ENCODE data around the gene CHRM5. TPM values are rescaled to one million over a fixed set of nuclear protein-coding genes. Genes with fewer than 3 reads are reported as not detected.
"Not testable (repeated sequence)": the region's sequence is repeated elsewhere in the genome, so short reads cannot be mapped to it uniquely, and the experiment has no call there.

The CHRM5 gene
- total RNA-seq, 4 donors from 2014 or later = not detected

- DNase-seq = no peak
- no peaks in the 10 kb centered on the region for H3K27me3 ChIP-seq
- TF ChIP-seq POLR2A (IDR thresholded peaks at IDR 0.05) = no peak
- TF ChIP-seq, protein P1, sequence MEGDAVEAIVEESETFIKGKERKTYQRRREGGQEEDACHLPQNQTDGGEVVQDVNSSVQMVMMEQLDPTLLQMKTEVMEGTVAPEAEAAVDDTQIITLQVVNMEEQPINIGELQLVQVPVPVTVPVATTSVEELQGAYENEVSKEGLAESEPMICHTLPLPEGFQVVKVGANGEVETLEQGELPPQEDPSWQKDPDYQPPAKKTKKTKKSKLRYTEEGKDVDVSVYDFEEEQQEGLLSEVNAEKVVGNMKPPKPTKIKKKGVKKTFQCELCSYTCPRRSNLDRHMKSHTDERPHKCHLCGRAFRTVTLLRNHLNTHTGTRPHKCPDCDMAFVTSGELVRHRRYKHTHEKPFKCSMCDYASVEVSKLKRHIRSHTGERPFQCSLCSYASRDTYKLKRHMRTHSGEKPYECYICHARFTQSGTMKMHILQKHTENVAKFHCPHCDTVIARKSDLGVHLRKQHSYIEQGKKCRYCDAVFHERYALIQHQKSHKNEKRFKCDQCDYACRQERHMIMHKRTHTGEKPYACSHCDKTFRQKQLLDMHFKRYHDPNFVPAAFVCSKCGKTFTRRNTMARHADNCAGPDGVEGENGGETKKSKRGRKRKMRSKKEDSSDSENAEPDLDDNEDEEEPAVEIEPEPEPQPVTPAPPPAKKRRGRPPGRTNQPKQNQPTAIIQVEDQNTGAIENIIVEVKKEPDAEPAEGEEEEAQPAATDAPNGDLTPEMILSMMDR (IDR thresholded peaks at IDR 0.05) = no peak
- no peak overlapping the region for H3K27ac ChIP-seq
- no peaks in the 10 kb centered on the region for H3K36me3 ChIP-seq
- intact Hi-C loops (cut with DNase I; ENCODE audit: low total_unique reads) = no loop called here
- H3K4me1 ChIP-seq = no peaks in the 10 kb centered on the region
- H3K4me3 ChIP-seq = no peak overlapping the region
- H3K9me3 ChIP-seq = no peaks in the 10 kb centered on the region
Observed at GRCh38 chr15:34047893-34048775, 79.8 kb downstream of the CHRM5 start.

DNA sequence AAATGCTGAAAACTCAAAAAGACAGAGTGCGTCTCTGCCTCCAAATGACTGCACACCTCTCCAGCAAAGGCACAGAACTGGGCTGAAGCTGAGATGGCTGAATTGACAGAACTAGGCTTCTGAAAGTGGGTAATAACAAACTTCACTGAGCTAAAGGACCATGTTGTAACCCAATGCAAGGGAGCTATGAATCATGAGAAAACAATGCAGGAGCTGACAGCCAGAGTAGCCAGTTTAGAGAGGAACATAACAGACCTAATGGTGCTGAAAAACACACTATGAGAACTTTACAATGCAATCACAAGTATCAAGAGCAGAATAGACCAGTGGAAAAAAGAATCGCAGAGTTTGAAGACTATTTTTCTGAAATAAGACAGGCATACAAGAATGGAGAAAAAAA is 80.8 kb downstream of the CHRM5 start:
- DNase-seq = no peak
- TF ChIP-seq, protein P1 (IDR thresholded peaks at IDR 0.05) = no peak
- no peak for TF ChIP-seq POLR2A (IDR thresholded peaks at IDR 0.05)
- H3K4me3 ChIP-seq = no peak overlapping the region
- H3K4me1 ChIP-seq = no peaks in the 10 kb centered on the region
- no peaks in the 10 kb centered on the region for H3K36me3 ChIP-seq
- no peak overlapping the region for H3K27ac ChIP-seq
- H3K9me3 ChIP-seq = no peaks in the 10 kb centered on the region
- H3K27me3 ChIP-seq = no peaks in the 10 kb centered on the region
- intact Hi-C loops (cut with DNase I; ENCODE audit: low total_unique reads) = no loop called here

- H3K9me3 ChIP-seq; DNase-seq; H3K4me1 ChIP-seq; H3K36me3 ChIP-seq; intact Hi-C loops (cut with DNase I; ENCODE audit: low total_unique reads); H3K27ac ChIP-seq; H3K4me3 ChIP-seq; H3K27me3 ChIP-seq: not testable (repeated sequence)
Observed at GRCh38 chr15:34050385-34050784, 82.1 kb downstream of the CHRM5 start.

- H3K9me3 ChIP-seq = no peaks in the 10 kb centered on the region
- no peak overlapping the region for H3K27ac ChIP-seq
- no peak overlapping the region for H3K4me3 ChIP-seq
- no peaks in the 10 kb centered on the region for H3K27me3 ChIP-seq
- TF ChIP-seq, protein P1 (IDR thresholded peaks at IDR 0.05) = no peak
- no peak for TF ChIP-seq POLR2A (IDR thresholded peaks at IDR 0.05)
- no peak for DNase-seq
- H3K4me1 ChIP-seq = no peaks in the 10 kb centered on the region
- intact Hi-C loops (cut with DNase I; ENCODE audit: low total_unique reads) = no loop called here
- H3K36me3 ChIP-seq = no peaks in the 10 kb centered on the region
Observed at GRCh38 chr15:34054081-34054707, 85.9 kb downstream of the CHRM5 start.

DNA sequence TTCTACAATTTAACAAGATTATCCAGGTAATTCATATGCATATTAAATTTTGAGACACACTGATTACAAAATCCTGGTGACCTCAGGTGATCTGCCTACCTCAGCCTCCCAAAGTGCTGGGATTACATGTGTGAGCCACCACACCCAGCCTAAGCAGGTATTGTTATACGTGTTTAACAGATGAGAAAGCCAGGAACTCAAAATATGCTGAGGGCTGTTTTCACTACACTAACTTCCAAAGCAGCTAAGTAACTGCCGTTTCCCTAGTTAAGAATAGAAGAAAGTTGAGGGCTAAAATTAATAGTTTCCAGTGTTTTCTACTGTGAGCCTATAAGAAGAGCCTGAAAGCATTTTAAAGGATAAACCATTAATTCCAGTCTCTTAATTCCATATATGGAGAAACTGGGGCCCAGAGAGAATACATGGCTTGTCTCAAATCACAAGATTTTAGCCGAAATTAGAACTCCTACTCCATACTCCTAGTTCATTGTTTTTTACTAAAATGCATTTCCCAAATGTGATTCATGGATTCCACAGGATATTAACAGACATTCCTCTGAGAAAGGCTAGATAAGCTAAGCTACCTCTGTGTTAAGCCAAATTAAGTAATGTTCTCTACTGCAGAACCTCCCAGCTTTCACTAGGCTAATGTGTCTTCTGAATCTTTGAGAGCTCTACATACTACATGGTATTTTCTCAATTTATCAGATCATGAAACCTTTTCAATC is 87.7 kb downstream of the CHRM5 start:
- Histone ChIP-seq H3K27ac (peak overlapping the region; percentile 75 to 80), H3K36me3 (no peaks in the 10 kb centered on the region), H3K4me3 (no peak overlapping the region), H3K4me1 (no peaks in the 10 kb centered on the region), H3K9me3 (no peaks in the 10 kb centered on the region), H3K27me3 (no peaks in the 10 kb centered on the region)
- intact Hi-C loops (cut with DNase I; ENCODE audit: low total_unique reads) = no loop called here
- DNase-seq = no peak
- TF ChIP-seq, protein P1 (IDR thresholded peaks at IDR 0.05) = no peak
- no peak for TF ChIP-seq POLR2A (IDR thresholded peaks at IDR 0.05)

Measured in uterus (tissue), 4 donors.